GM21576 (cell line): Measurements from ENCODE around the gene CELF6.

Experiments used
- ATAC-seq: cut with Tn5 transposase; IDR thresholded peaks from one replicate; pipeline ENCODE4 v1.9.1; 2021; ENCODE audit warnings: mild to moderate bottlenecking, moderate library complexity; ENCODE audit not compliant: unreplicated experiment

The CELF6 gene

GRCh38 chr15:72272997-72273352 is 47.0 kb downstream of the CELF6 start:
- no peak for ATAC-seq

GRCh38 chr15:72272213-72272996 is 47.6 kb downstream of the CELF6 start, which contains the start of gene PARP6:
TSS of gene PARP6 (minus strand) at chr15:72272554. CDS start at chr15:72267477, 5,077 bp downstream.
- peak; percentile 89 for ATAC-seq

GRCh38 chr15:72271895-72272212 is 48.1 kb downstream of the CELF6 start:
- peak; percentile 13 for ATAC-seq

GRCh38 chr15:72271221-72271620 is 48.7 kb downstream of the CELF6 start:
- no peak for ATAC-seq

GRCh38 chr15:72269739-72270138 is 50.2 kb downstream of the CELF6 start:
- no peak for ATAC-seq

GRCh38 chr15:72265031-72265430 is 54.9 kb downstream of the CELF6 start:
- no peak for ATAC-seq

- no peak for ATAC-seq
These were observed 67.2 kb downstream of the CELF6 start for GRCh38 chr15:72252663-72253299.

GRCh38 chr15:72249142-72249810 is 70.7 kb downstream of the CELF6 start:
- ATAC-seq, result no peak

GRCh38 chr15:72248514-72248913 is 71.4 kb downstream of the CELF6 start:
- no peak for ATAC-seq

- ATAC-seq, result no peak
These were observed 77.1 kb downstream of the CELF6 start for GRCh38 chr15:72242775-72243370.

- no peak for ATAC-seq
These were observed 80.3 kb downstream of the CELF6 start for GRCh38 chr15:72239652-72240051.

- ATAC-seq, result no peak
These were observed 81.4 kb downstream of the CELF6 start for GRCh38 chr15:72238586-72238985.

- no peak for ATAC-seq
These were observed 82.1 kb downstream of the CELF6 start for GRCh38 chr15:72237853-72238224.

- peak; percentile 55 for ATAC-seq
These were observed 82.7 kb downstream of the CELF6 start for GRCh38 chr15:72237029-72237852.

- no peak for ATAC-seq
These were observed 83.5 kb downstream of the CELF6 start for GRCh38 chr15:72236381-72237003.

GRCh38 chr15:72235298-72235697 is 84.7 kb downstream of the CELF6 start:
- ATAC-seq, result no peak
